ENCODE measurements around the gene FOXS1.

The FOXS1 gene

GRCh38 chr20:31868853-31869672 is 23.7 kb upstream of the FOXS1 start:
- DNase-seq (ENCODE audit: extremely low spot score) = no peak
- ChIA-PET POLR2A (interaction anchor here (1.1 to 2.8 kb wide), 3 partner anchors 9 to 241 kb away, joined by 3 to 10 read pairs (median 7); partner anchors contain the start of gene TM9SF4), CTCF (no interaction called here)
- TF ChIP-seq TARDBP (IDR thresholded peaks at IDR 0.05) (no peak), ZNF384 (IDR thresholded peaks at IDR 0.05) (no peak), NFRKB (IDR thresholded peaks at IDR 0.05) (no peak), FOXA1 (IDR thresholded peaks at IDR 0.05) (no peak), CTBP1 (IDR thresholded peaks at IDR 0.05; ENCODE audit: borderline replicate concordance) (no peak)

- TF ChIP-seq BHLHE40 (IDR thresholded peaks at IDR 0.05; ENCODE audit: borderline replicate concordance) = no peak
- no peak for TF ChIP-seq FOXM1 (IDR thresholded peaks at IDR 0.05; ENCODE audit: borderline replicate concordance)
- TF ChIP-seq FOXA1 (IDR thresholded peaks at IDR 0.05) = no peak
- DNase-seq (ENCODE audit: extremely low spot score) = no peak
- ChIA-PET POLR2A (no interaction called here), CTCF (no interaction called here)
Measured at GRCh38 chr20:31866221-31866620, 20.8 kb upstream of the FOXS1 start.

- CTCF ChIA-PET = interaction anchor here (0.5 kb wide), 1 partner anchor 28 kb away, joined by 3 read pairs; no protein-coding TSS in a partner anchor
- DNase-seq (ENCODE audit: extremely low spot score) = no peak
- TF ChIP-seq CTBP1 (IDR thresholded peaks at IDR 0.05; ENCODE audit: borderline replicate concordance) (no peak), FOXM1 (IDR thresholded peaks at IDR 0.05; ENCODE audit: borderline replicate concordance) (no peak), HDGF (IDR thresholded peaks at IDR 0.05; ENCODE audit: borderline replicate concordance) (no peak), ELF4 (IDR thresholded peaks at IDR 0.05) (no peak), LEF1 (IDR thresholded peaks at IDR 0.05; ENCODE audit: borderline replicate concordance) (no peak), SP1 (IDR thresholded peaks at IDR 0.05) (no peak), ARNT (IDR thresholded peaks at IDR 0.05) (no peak)
Measured at GRCh38 chr20:31864521-31865400, 19.4 kb upstream of the FOXS1 start.

GRCh38 chr20:31863296-31864085 is 18.1 kb upstream of the FOXS1 start:
- DNase-seq (ENCODE audit: extremely low spot score) = no peak
- TF ChIP-seq HDGF (IDR thresholded peaks at IDR 0.05; ENCODE audit: borderline replicate concordance) (no peak), NFRKB (IDR thresholded peaks at IDR 0.05) (no peak), SUZ12 (IDR thresholded peaks at IDR 0.05) (no peak), ELF4 (IDR thresholded peaks at IDR 0.05) (no peak), FOXK2 (IDR thresholded peaks at IDR 0.05) (no peak), BHLHE40 (IDR thresholded peaks at IDR 0.05; ENCODE audit: borderline replicate concordance) (no peak), ZNF384 (IDR thresholded peaks at IDR 0.05) (no peak)
- ChIA-PET CTCF (no interaction called here), POLR2A (interaction anchor here (1.1 to 1.3 kb wide), 2 partner anchors 12 to 16 kb away, joined by 3 to 4 read pairs; no protein-coding TSS in a partner anchor)

More at GRCh38 chr20:31864521-31865400, 19.4 kb upstream of the FOXS1 start:
- POLR2A ChIA-PET = interaction anchor here (1.1 kb wide), 1 partner anchor 14 kb away, joined by 3 read pairs; no protein-coding TSS in a partner anchor

GRCh38 chr20:31862506-31862905 is 17.1 kb upstream of the FOXS1 start:
- CTCF ChIA-PET = no interaction called here
- no peak for DNase-seq (ENCODE audit: extremely low spot score)
- TF ChIP-seq PKNOX1 (IDR thresholded peaks at IDR 0.05) (no peak), SP1 (IDR thresholded peaks at IDR 0.05) (no peak), ELF4 (IDR thresholded peaks at IDR 0.05) (no peak), TARDBP (IDR thresholded peaks at IDR 0.05) (no peak), FOXM1 (IDR thresholded peaks at IDR 0.05; ENCODE audit: borderline replicate concordance) (no peak), ZNF384 (IDR thresholded peaks at IDR 0.05) (no peak)
- POLR2A ChIA-PET = no interaction called here

GRCh38 chr20:31862157-31862470 is 16.7 kb upstream of the FOXS1 start:
- no peak for DNase-seq (ENCODE audit: extremely low spot score)
- ChIA-PET POLR2A (no interaction called here), CTCF (no interaction called here)
- TF ChIP-seq BHLHE40 (IDR thresholded peaks at IDR 0.05; ENCODE audit: borderline replicate concordance) = no peak
- TF ChIP-seq FOXA1 (IDR thresholded peaks at IDR 0.05) = no peak
- no peak for TF ChIP-seq ARNT (IDR thresholded peaks at IDR 0.05)

- TF ChIP-seq LEF1 (IDR thresholded peaks at IDR 0.05; ENCODE audit: borderline replicate concordance) = no peak
- no peak for TF ChIP-seq FOXK2 (IDR thresholded peaks at IDR 0.05)
- TF ChIP-seq FOXM1 (IDR thresholded peaks at IDR 0.05; ENCODE audit: borderline replicate concordance) = no peak
- POLR2A ChIA-PET = no interaction called here
- CTCF ChIA-PET = no interaction called here
- peak; percentile 94 for DNase-seq (ENCODE audit: extremely low spot score)
Measured at GRCh38 chr20:31861385-31862156, 16.2 kb upstream of the FOXS1 start.

Data from HEK293T (cell line).